Mucosa of gallbladder (tissue), 1 donor: ENCODE measurements around the gene UNC45A. TPM values are rescaled to one million over a fixed set of nuclear protein-coding genes. Genes with fewer than 3 reads are reported as not detected.

ENCODE experiments used
- DNase-seq: peaks from one replicate; pipeline ENCODE4 v3.0.0-alpha.2; 2020; ENCODE audit warnings: low spot score
- total RNA-seq: library from RNA; stranded (reverse); gene quantifications from one replicate; pipeline ENCODE4 v1.2.1, GENCODE V29; 2021
- donor health status: DM: no; HTN: no; CAD: no.

The UNC45A gene
- total RNA-seq, 1 donor from 2014 or later, result 117 TPM

- DNase-seq, result no peak
These were observed 6.0 kb downstream of the UNC45A start for GRCh38 chr15:90941038-90941437.

- no peak for DNase-seq
These were observed 7.5 kb downstream of the UNC45A start for GRCh38 chr15:90942354-90943120.

GRCh38 chr15:90945091-90945490 is 10.0 kb downstream of the UNC45A start:
- no peak for DNase-seq

GRCh38 chr15:90946538-90946937 is 11.5 kb downstream of the UNC45A start:
- no peak for DNase-seq

GRCh38 chr15:90946941-90947576 is 12.0 kb downstream of the UNC45A start:
- DNase-seq, result no peak

- DNase-seq, result no peak
These were observed 12.7 kb downstream of the UNC45A start for GRCh38 chr15:90947577-90948357.

GRCh38 chr15:90948506-90948905 is 13.4 kb downstream of the UNC45A start:
- DNase-seq, result no peak

GRCh38 chr15:90949979-90950675 is 15.0 kb downstream of the UNC45A start:
- DNase-seq, result no peak

- no peak for DNase-seq
These were observed 15.6 kb downstream of the UNC45A start for GRCh38 chr15:90950676-90951075.

- DNase-seq, result no peak
These were observed 18.0 kb downstream of the UNC45A start for GRCh38 chr15:90952901-90953677.

GRCh38 chr15:90953947-90954711 is 19.0 kb downstream of the UNC45A start:
- no peak for DNase-seq

GRCh38 chr15:90954712-90955623 is 19.9 kb downstream of the UNC45A start, which contains the start of gene RCCD1:
Gene RCCD1, plus strand, starts transcription at chr15:90954884. Its CDS starts 1,851 bp downstream, at chr15:90956735.
- peak; percentile 96 for DNase-seq

GRCh38 chr15:90955624-90956273 is 20.7 kb downstream of the UNC45A start:
- no peak for DNase-seq

- DNase-seq, result peak; percentile 53
These were observed 21.4 kb downstream of the UNC45A start for GRCh38 chr15:90956274-90957030.

GRCh38 chr15:90957031-90957790 is 22.1 kb downstream of the UNC45A start:
- DNase-seq, result no peak

- no peak for DNase-seq
These were observed 22.7 kb downstream of the UNC45A start for GRCh38 chr15:90957791-90958190.

- DNase-seq, result no peak
These were observed 24.0 kb downstream of the UNC45A start for GRCh38 chr15:90959028-90959595.
